HG02610 (cell line): ENCODE results near the gene ANO3.
A peak's percentile ranks its signal among the peaks of the same experiment; 100 is the strongest.
"Not testable (repeated sequence)": the region's sequence is repeated elsewhere in the genome, so short reads cannot be mapped to it uniquely, and the experiment has no call there.

Source experiments
- ATAC-seq: cut with Tn5 transposase; IDR thresholded peaks from one replicate; pipeline ENCODE4 v1.9.1; 2021; ENCODE audit warnings: mild to moderate bottlenecking, moderate library complexity; ENCODE audit not compliant: unreplicated experiment

The ANO3 gene

DNA sequence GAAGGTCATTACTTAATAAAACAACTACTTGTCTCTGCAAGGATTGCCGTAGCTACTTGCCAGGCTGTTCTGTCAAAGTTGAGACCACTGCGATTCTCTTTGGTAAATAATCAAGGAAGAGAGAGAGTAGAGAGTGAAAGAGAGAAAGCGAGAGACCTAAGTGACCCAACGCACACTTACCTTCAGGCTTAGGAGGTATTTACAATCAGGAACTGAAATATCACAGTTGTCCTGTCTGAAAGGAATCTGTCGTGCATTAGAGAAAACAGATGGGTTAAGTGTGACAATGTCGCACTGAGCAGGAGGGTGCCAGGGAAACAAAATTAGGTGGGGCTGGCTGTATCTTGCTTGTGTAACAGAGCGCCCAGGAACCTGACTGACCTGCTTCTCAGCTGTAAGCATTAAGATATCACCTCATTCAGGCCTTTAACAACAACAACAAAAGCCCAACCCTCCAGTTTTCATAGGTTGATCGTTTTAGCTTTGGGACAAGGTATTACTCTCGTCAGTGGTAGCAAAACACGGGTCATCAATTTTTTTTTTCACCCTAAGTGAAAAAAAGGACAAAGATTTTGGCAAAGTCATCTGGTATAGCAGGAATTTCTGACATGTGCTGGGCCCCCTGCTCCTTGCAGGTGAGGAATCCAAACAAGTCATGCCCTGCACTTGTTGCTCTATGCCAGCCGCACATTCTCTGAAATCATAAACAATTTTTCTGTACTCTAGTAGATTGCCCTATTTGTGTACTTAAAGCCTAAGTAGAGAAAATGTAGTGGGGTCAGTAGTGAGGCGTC, 240.1 kb downstream of the ANO3 start, which contains the start of gene MUC15:
Gene MUC15 (minus strand): TSS at position 403 of the 794 bp plus-strand sequence. CDS start 5,169 bp downstream, outside the sequence.
- ATAC-seq, result no peak

GRCh38 chr11:26572770-26573402, 241.0 kb downstream of the ANO3 start:
- no peak for ATAC-seq

GRCh38 chr11:26573896-26574295, 242.0 kb downstream of the ANO3 start:
- no peak for ATAC-seq

- ATAC-seq, result no peak
Observed at GRCh38 chr11:26575946-26576345, 244.0 kb downstream of the ANO3 start.

DNA sequence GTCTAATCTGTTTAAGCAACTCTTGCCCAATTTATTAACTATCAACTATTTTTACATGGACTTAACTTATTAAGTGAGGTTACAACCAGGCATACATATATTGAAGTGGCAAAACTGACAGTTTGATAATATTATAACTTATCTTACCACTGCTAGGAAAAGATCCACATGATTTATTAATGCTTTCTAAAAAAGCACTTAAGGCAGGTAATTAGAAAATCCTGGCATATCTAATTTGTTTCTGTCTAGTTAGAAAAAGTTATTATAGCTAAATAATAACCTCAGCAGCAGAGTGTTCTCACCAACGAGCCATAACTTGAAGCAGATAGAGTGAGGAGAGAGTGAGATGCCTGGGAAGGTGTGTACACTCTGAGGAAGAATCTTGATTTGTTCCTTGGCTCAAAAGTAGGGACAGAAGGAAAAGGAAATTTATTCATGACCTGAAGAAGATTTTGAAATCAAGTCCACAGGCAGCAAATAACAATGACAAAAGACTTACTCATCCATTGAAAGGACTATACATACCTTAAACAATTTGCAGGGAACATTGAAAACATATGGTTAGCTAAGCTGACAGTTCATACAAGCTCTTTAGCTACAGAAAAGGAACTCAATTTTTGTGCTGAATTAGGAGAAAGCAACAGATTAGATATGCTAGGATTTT, 247.2 kb downstream of the ANO3 start:
- no peak for ATAC-seq

GRCh38 chr11:26579683-26580082, 247.8 kb downstream of the ANO3 start:
- no peak for ATAC-seq

- no peak for ATAC-seq
Observed at GRCh38 chr11:26580929-26581328, 249.0 kb downstream of the ANO3 start.

GRCh38 chr11:26583550-26583949, 251.6 kb downstream of the ANO3 start:
- no peak for ATAC-seq

DNA sequence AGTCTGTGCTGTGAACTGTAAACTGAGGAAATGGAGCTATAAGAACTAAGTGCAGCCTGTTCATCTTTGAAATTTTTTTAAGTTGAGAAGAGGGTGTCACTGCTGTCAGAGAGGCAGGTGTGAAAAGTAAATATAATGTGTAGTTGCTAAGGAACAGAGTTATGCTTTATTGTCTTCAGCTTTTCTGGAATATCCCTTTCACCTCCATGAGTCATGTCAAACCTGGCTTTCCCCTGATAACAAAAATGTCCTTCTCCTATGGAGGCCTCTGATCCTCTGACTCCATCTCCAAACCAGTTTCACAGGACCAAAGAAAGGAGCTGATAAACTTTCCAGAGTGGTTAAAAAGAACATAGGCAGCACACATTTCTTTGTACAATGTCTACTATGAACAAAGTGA, 252.9 kb downstream of the ANO3 start:
- ATAC-seq, result peak; percentile 56

DNA sequence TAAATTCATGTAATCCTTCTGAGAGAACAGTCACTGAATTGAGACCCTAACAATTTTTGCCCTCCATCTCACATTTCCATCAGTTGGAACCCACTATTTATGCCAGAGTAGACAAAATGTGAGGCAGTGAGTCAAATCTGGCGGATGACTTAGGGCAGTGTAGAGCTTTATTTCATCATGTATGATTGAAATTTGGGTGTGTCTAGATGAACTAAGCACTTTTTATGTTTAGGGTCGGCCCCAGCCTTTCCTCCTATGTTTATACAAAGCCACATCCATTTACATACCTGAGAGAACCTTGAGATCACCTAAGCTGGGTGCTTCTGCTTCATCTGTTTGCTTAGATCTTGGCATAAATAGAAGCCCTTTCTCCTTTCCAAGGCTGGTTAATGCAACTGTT, 255.1 kb downstream of the ANO3 start:
- no peak for ATAC-seq

DNA sequence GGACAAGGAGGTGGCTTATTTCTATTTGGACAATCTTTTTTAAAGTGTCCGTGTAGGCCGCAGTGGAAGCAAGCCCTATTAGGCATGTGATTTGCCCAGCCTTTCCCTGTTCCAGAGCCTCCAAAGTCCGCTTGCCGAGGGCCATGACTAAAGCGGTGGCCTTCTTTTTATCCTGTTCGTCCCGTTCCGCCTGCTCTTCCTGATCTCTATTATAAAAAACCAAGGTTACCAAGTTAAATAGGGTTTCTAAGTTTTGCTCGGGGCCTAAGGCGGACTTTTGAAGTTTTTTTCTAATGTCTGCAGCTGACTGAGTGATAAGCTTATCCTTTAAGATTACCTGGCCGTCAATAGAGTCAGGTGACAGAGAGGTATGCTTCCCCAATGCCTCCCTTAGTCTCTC, 261.8 kb downstream of the ANO3 start:
- no peak for ATAC-seq

- ATAC-seq, result not testable (repeated sequence)
Observed at GRCh38 chr11:26595207-26595865, 263.4 kb downstream of the ANO3 start.

DNA sequence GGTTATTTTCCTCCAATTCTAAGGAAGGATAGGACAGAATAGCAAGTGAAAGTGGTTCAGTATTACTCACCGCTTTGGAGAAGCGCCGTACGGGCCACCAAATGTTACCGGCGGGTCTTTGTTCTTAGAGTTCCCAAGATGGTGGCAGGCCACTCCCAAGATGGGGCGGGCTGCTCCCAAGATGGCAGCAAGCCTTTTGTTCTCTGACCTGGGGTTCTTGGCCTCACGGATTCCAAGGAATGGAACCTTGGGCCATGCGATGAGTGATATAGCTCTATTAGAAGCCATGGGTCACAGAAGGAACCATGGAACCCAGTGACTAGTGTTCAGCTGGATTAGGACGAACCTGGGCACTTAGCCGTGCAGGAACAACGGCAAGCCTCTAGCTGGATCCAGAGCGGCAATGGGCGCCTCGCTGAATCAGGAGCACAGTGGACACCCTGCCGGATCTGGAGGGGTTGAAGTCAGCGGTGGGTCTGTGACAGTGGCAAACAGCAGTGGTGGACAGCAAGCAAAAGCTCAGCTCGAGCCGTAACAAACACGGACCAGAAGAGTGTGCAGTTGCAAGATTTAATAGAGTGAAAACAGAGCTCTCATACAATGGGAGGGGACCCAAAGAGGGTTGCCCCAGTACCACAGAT, 265.2 kb downstream of the ANO3 start:
- not testable (repeated sequence) for ATAC-seq

GRCh38 chr11:26597899-26598298, 266.0 kb downstream of the ANO3 start:
- ATAC-seq, result no peak

GRCh38 chr11:26599425-26599824, 267.5 kb downstream of the ANO3 start:
- no peak for ATAC-seq

GRCh38 chr11:26599876-26600434, 268.0 kb downstream of the ANO3 start:
- ATAC-seq, result no peak

GRCh38 chr11:26607725-26608506, 276.0 kb downstream of the ANO3 start:
- peak; percentile 63 for ATAC-seq

DNA sequence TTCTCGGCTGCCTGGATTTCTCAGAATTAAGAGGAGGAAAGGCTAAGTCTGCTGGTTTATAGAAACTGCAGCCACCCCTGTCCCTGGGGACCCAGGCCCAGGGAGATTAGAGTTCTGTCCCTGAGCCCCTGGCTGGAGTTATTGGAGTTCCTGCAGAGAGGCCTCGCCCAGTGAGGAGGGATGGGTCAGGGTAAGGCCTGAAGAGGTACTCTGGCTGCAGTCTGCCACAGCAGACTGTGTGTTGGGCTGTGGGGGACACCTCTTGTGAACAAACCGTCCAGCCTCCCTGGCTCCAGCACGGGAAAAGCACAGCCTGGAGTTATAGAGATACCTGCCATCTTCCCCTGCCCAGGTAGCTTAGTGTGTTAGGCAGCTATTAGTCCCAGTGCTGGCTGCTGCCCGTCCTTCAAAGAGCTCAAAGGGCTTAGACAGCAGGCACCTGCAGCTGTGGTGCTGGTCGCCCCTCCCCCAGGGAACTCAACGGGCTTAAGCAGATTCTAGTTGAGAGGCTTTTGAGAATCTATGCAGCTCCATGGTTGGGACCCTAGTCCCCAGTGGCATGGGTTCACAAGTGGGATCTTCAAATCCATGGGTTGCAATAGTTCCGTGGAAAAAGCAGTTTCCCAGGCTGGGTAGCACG, 276.7 kb downstream of the ANO3 start:
- peak; percentile 22 for ATAC-seq

DNA sequence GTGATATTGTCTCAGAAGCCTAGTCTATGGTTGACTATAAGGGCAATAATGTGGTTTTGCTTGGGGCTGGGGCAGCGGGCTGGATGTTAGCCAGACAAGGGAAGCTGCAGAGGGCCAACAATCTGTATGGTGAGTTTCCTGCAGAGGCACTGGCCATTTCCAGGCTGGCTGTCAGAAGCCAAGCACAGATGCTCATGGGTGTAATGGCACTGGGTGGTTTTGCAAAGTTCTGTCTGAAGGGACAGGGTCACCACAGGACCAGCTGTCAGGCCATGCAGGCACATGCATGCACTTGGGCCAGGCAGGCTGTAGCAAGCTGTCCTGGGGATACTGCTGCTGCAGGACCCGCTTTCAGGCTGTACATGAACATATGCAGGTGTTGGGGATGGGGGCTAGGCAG, 281.8 kb downstream of the ANO3 start:
- no peak for ATAC-seq
